Activated CD4-positive, CD25-positive, alpha-beta regulatory T cell treated with anti-CD3 and anti-CD28 coated beads, Interleukin-2, amount 50 U/mL, for 72 hours (primary cell): ENCODE measurements around the gene TBCA.

Experiments
- DNase-seq: peaks from one replicate; pipeline ENCODE4 v3.0.0; 2021

Gene TBCA

GRCh38 chr5:77775790-77776553, at the start of gene TBCA:
Gene TBCA, minus strand, starts transcription at chr5:77776339. Its CDS starts 82 bp downstream, at chr5:77776257.
- DNase-seq: peak; percentile 95

- no peak for DNase-seq
Observed at GRCh38 chr5:77824981-77825380, 48.8 kb upstream of the TBCA start.

GRCh38 chr5:77816686-77817085, 40.5 kb upstream of the TBCA start:
- no peak for DNase-seq

GRCh38 chr5:77812926-77813589, 36.9 kb upstream of the TBCA start:
- no peak for DNase-seq

GRCh38 chr5:77806213-77806843, 30.2 kb upstream of the TBCA start:
- no peak for DNase-seq

GRCh38 chr5:77798456-77798855, 22.3 kb upstream of the TBCA start:
- DNase-seq: no peak

GRCh38 chr5:77797136-77797535, 21.0 kb upstream of the TBCA start:
- no peak for DNase-seq

- no peak for DNase-seq
Observed at GRCh38 chr5:77795846-77796245, 19.7 kb upstream of the TBCA start.

- DNase-seq: no peak
Observed at GRCh38 chr5:77795268-77795667, 19.1 kb upstream of the TBCA start.

- DNase-seq: no peak
Observed at GRCh38 chr5:77791926-77792325, 15.8 kb upstream of the TBCA start.

GRCh38 chr5:77791356-77791755, 15.2 kb upstream of the TBCA start:
- DNase-seq: no peak

- no peak for DNase-seq
Observed at GRCh38 chr5:77785229-77785628, 9.1 kb upstream of the TBCA start.

- DNase-seq: no peak
Observed at GRCh38 chr5:77784735-77785134, 8.6 kb upstream of the TBCA start.

GRCh38 chr5:77781076-77781475, 4.9 kb upstream of the TBCA start:
- DNase-seq: no peak

- no peak for DNase-seq
Observed at GRCh38 chr5:77778881-77779438, 2.8 kb upstream of the TBCA start.

- no peak for DNase-seq
Observed at GRCh38 chr5:77778398-77778797, 2.3 kb upstream of the TBCA start.

GRCh38 chr5:77777911-77778310, 1.8 kb upstream of the TBCA start:
- DNase-seq: no peak

GRCh38 chr5:77777281-77777892, 1.2 kb upstream of the TBCA start:
- no peak for DNase-seq

GRCh38 chr5:77776554-77777206, 541 bp upstream of the TBCA start:
- no peak for DNase-seq

- DNase-seq: no peak
Observed at GRCh38 chr5:77774981-77775789, 954 bp downstream of the TBCA start.

GRCh38 chr5:77773734-77774280, 2.3 kb downstream of the TBCA start:
- DNase-seq: no peak

- DNase-seq: no peak
Observed at GRCh38 chr5:77772729-77773128, 3.4 kb downstream of the TBCA start.
